HepG2 (cell line): ENCODE data around the gene POLR3E. TPM values are rescaled to one million over a fixed set of nuclear protein-coding genes. Genes with fewer than 3 reads are reported as not detected.

Experiments used
- ATF1 ChIP-seq: IDR thresholded peaks from 2 replicates; pipeline ENCODE4 v1.6.1; 2016; ENCODE audit warnings: mild to moderate bottlenecking, control low read depth
- CENPT ChIP-seq: sonication (generic); formaldehyde crosslinking; IDR thresholded peaks from 2 replicates; pipeline ENCODE4 v1.8.0; 2022; ENCODE audit warnings: low read depth, mild to moderate bottlenecking, moderate library complexity, missing genetic modification reagents
- HNF4G ChIP-seq, 2 experiments: sonication (generic) in 1 of 2; formaldehyde crosslinking in 1 of 2; IDR thresholded peaks; 2 replicates each; pipeline versions ENCODE4 v1.4.0 to v1.6.1; 2011 to 2020; ENCODE audit warnings: borderline replicate concordance in 2 of 2, low read depth in 2 of 2, mild to moderate bottlenecking in 2 of 2, low read length in 1 of 2, missing genetic modification reagents in 1 of 2, moderate library complexity in 1 of 2
- HNRNPL ChIP-seq: fragments of 200-400 bp; formaldehyde crosslinking; IDR thresholded peaks from 2 replicates; pipeline ENCODE4 v1.6.1; 2017; ENCODE audit warnings: mild to moderate bottlenecking, low read depth, low read length
- KDM6A ChIP-seq: IDR thresholded peaks from 2 replicates; pipeline ENCODE4 v1.6.1; 2016; ENCODE audit warnings: low read depth
- MAF1 ChIP-seq: sonication (generic); formaldehyde crosslinking; IDR thresholded peaks from 2 replicates; pipeline ENCODE4 v1.5.0; 2020; ENCODE audit warnings: missing genetic modification reagents, borderline replicate concordance
- MBD4 ChIP-seq: IDR thresholded peaks from 2 replicates; pipeline ENCODE4 v1.6.1; 2012; ENCODE audit warnings: low read length, inconsistent platforms, borderline replicate concordance
- NCOA1 ChIP-seq: sonication (generic); formaldehyde crosslinking; IDR thresholded peaks from 2 replicates; pipeline ENCODE4 v1.9.0; 2021; ENCODE audit warnings: missing genetic modification reagents
- NRL ChIP-seq: sonication (generic); formaldehyde crosslinking; IDR thresholded peaks from 2 replicates; pipeline ENCODE4 v1.5.0; 2020; ENCODE audit warnings: missing genetic modification reagents, mild to moderate bottlenecking, moderate library complexity, borderline replicate concordance
- PCBP1 ChIP-seq: fragments of 200-400 bp; formaldehyde crosslinking; IDR thresholded peaks from 2 replicates; pipeline ENCODE4 v1.6.1; 2017; ENCODE audit warnings: mild to moderate bottlenecking, low read depth, low read length, borderline replicate concordance
- POLR2G ChIP-seq: fragments of 200-400 bp; formaldehyde crosslinking; IDR thresholded peaks from 2 replicates; pipeline ENCODE4 v1.6.1; 2018; ENCODE audit warnings: mild to moderate bottlenecking, low read depth, low read length, moderate library complexity
- RXRB ChIP-seq: IDR thresholded peaks from 2 replicates; pipeline ENCODE4 v1.6.1; 2016; ENCODE audit warnings: borderline replicate concordance, missing genetic modification reagents, missing compliant biosample characterization
- SRSF9 ChIP-seq: fragments of 200-400 bp; formaldehyde crosslinking; IDR thresholded peaks from 2 replicates; pipeline ENCODE4 v1.6.1; 2018; ENCODE audit warnings: borderline replicate concordance, mild to moderate bottlenecking, low read depth, low read length; ENCODE audit not compliant: insufficient read depth, poor library complexity, severe bottlenecking
- SSRP1 ChIP-seq: IDR thresholded peaks from 2 replicates; pipeline ENCODE4 v1.6.1; 2016; ENCODE audit warnings: control low read depth
- TMF1 ChIP-seq: sonication (generic); formaldehyde crosslinking; IDR thresholded peaks from 2 replicates; pipeline ENCODE4 v1.8.1; 2022; ENCODE audit warnings: low read depth, missing genetic modification reagents
- TOE1 ChIP-seq: sonication (generic); formaldehyde crosslinking; IDR thresholded peaks from 2 replicates; pipeline ENCODE4 v1.4.0; 2020; ENCODE audit warnings: mild to moderate bottlenecking, missing genetic modification reagents
- YEATS2 ChIP-seq: sonication (generic); formaldehyde crosslinking; IDR thresholded peaks from 2 replicates; pipeline ENCODE4 v1.4.0; 2020; ENCODE audit warnings: missing genetic modification reagents, borderline replicate concordance
- ZNF20 ChIP-seq: sonication (generic); formaldehyde crosslinking; IDR thresholded peaks from 2 replicates; pipeline ENCODE4 v1.4.0; 2020; ENCODE audit warnings: mild to moderate bottlenecking, moderate library complexity, missing genetic modification reagents
- ZNF34 ChIP-seq: sonication (generic); formaldehyde crosslinking; IDR thresholded peaks from 2 replicates; pipeline ENCODE4 v1.4.0; 2020; ENCODE audit warnings: mild to moderate bottlenecking, missing genetic modification reagents, borderline replicate concordance
- ZNF446 ChIP-seq: sonication (generic); formaldehyde crosslinking; IDR thresholded peaks from 2 replicates; pipeline ENCODE4 v1.5.0; 2020; ENCODE audit warnings: mild to moderate bottlenecking, missing genetic modification reagents
- ZNF496 ChIP-seq: sonication (generic); formaldehyde crosslinking; IDR thresholded peaks from 2 replicates; pipeline ENCODE4 v1.8.1; 2023; ENCODE audit warnings: mild to moderate bottlenecking, moderate library complexity, missing genetic modification reagents; ENCODE audit not compliant: insufficient replicate concordance
- ZNF530 ChIP-seq: sonication (generic); formaldehyde crosslinking; IDR thresholded peaks from 2 replicates; pipeline ENCODE4 v1.5.0; 2020; ENCODE audit warnings: low read depth, mild to moderate bottlenecking, missing genetic modification reagents
- polyA plus RNA-seq, 8 experiments: library from polyadenylated mRNA; depleted of rRNA in 3 of 8; stranded (reverse) in 7 of 8; unstranded in 1 of 8; fragments of >200 nt; fragmentation: Illumina TruSeq in 4 of 8; extraction: Trizol in 4 of 8; gene quantifications; 2 replicates each; pipeline versions ENCODE4 v1.2.1 to v1.2.3, GENCODE V29; 2011 to 2016; ENCODE audit warnings: low read depth in 4 of 8, missing spikeins in 1 of 8, mixed read lengths in 1 of 8; ENCODE audit not compliant: insufficient read depth in 1 of 8
- total RNA-seq, 5 experiments: library from RNA; depleted of rRNA; stranded (reverse); fragments of >200 nt; fragmentation: Illumina TruSeq; extraction: Trizol; gene quantifications; 2 replicates each; pipeline ENCODE4 v1.2.3, GENCODE V29; 2016; ENCODE audit warnings: low read depth in 1 of 5
- TF ChIP-seq, protein P1 (sequence below): sonication (generic); formaldehyde crosslinking; IDR thresholded peaks from 2 replicates; pipeline ENCODE4 v1.4.0; 2020; ENCODE audit warnings: missing genetic modification reagents, borderline replicate concordance
- TF ChIP-seq, protein P2 (sequence below): sonication (generic); formaldehyde crosslinking; IDR thresholded peaks from 2 replicates; pipeline ENCODE4 v1.4.0; 2020; ENCODE audit warnings: mild to moderate bottlenecking, low read depth, missing genetic modification reagents
- TF ChIP-seq, protein P3 (sequence below): IDR thresholded peaks from 2 replicates; pipeline ENCODE4 v1.6.1; 2016; ENCODE audit warnings: missing genetic modification reagents, missing compliant biosample characterization
- TF ChIP-seq, protein P4 (sequence below): sonication (generic); formaldehyde crosslinking; IDR thresholded peaks from 2 replicates; pipeline ENCODE4 v1.5.0; 2020; ENCODE audit warnings: missing genetic modification reagents

Gene POLR3E
- total and polyA plus RNA-seq, 2 of the 13 experiments (the other 11 are each of a cell fraction or from before 2014, with no cell fraction given) = 135 to 262 TPM

- TF ChIP-seq TMF1 (CRISPR knock-in tag) = no peak
- no peak for TF ChIP-seq YEATS2 (CRISPR knock-in tag)
- no peak for TF ChIP-seq POLR2G
- 0 out of 2 replicates have a peak, but pooled peaks have one; percentile 2 for TF ChIP-seq ZNF34 (CRISPR knock-in tag)
- no peak for TF ChIP-seq NRL
- TF ChIP-seq KDM6A (CRISPR knock-in tag) = no peak; the same call in 1 of the 2 replicates
- no peak for TF ChIP-seq PCBP1
- no peak for TF ChIP-seq ZNF496 (CRISPR knock-in tag)
- TF ChIP-seq, protein P1, sequence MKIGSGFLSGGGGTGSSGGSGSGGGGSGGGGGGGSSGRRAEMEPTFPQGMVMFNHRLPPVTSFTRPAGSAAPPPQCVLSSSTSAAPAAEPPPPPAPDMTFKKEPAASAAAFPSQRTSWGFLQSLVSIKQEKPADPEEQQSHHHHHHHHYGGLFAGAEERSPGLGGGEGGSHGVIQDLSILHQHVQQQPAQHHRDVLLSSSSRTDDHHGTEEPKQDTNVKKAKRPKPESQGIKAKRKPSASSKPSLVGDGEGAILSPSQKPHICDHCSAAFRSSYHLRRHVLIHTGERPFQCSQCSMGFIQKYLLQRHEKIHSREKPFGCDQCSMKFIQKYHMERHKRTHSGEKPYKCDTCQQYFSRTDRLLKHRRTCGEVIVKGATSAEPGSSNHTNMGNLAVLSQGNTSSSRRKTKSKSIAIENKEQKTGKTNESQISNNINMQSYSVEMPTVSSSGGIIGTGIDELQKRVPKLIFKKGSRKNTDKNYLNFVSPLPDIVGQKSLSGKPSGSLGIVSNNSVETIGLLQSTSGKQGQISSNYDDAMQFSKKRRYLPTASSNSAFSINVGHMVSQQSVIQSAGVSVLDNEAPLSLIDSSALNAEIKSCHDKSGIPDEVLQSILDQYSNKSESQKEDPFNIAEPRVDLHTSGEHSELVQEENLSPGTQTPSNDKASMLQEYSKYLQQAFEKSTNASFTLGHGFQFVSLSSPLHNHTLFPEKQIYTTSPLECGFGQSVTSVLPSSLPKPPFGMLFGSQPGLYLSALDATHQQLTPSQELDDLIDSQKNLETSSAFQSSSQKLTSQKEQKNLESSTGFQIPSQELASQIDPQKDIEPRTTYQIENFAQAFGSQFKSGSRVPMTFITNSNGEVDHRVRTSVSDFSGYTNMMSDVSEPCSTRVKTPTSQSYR (CRISPR knock-in tag) = no peak
- TF ChIP-seq SSRP1 (CRISPR knock-in tag) = no peak
- no peak for TF ChIP-seq ZNF20 (CRISPR knock-in tag)
- TF ChIP-seq RXRB (CRISPR knock-in tag) = peak; percentile 40; the same call in 1 of the 2 replicates
- TF ChIP-seq, protein P2, sequence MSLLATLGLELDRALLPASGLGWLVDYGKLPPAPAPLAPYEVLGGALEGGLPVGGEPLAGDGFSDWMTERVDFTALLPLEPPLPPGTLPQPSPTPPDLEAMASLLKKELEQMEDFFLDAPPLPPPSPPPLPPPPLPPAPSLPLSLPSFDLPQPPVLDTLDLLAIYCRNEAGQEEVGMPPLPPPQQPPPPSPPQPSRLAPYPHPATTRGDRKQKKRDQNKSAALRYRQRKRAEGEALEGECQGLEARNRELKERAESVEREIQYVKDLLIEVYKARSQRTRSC (CRISPR knock-in tag) = no peak
- peak; percentile 68; the same call in 1 of the 2 replicates for TF ChIP-seq HNF4G (IDR thresholded peaks at IDR 0.05; ENCODE audit: borderline replicate concordance, low read depth, low read length)
- no peak; the same call in 1 of the 2 replicates for TF ChIP-seq HNF4G (CRISPR knock-in tag; IDR thresholded peaks at IDR 0.05; ENCODE audit: borderline replicate concordance, low read depth)
- no peak for TF ChIP-seq ZNF530
- TF ChIP-seq SRSF9 = no peak
- TF ChIP-seq TOE1 = no peak
- TF ChIP-seq HNRNPL = no peak
- TF ChIP-seq NCOA1 (CRISPR knock-in tag) = no peak
- TF ChIP-seq MAF1 (CRISPR knock-in tag) = no peak
- no peak for TF ChIP-seq MBD4
- TF ChIP-seq, protein P3, sequence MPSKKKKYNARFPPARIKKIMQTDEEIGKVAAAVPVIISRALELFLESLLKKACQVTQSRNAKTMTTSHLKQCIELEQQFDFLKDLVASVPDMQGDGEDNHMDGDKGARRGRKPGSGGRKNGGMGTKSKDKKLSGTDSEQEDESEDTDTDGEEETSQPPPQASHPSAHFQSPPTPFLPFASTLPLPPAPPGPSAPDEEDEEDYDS (CRISPR knock-in tag) = peak; percentile 34; the same call in 1 of the 2 replicates
- no peak for TF ChIP-seq ZNF446 (CRISPR knock-in tag)
- TF ChIP-seq, protein P4, sequence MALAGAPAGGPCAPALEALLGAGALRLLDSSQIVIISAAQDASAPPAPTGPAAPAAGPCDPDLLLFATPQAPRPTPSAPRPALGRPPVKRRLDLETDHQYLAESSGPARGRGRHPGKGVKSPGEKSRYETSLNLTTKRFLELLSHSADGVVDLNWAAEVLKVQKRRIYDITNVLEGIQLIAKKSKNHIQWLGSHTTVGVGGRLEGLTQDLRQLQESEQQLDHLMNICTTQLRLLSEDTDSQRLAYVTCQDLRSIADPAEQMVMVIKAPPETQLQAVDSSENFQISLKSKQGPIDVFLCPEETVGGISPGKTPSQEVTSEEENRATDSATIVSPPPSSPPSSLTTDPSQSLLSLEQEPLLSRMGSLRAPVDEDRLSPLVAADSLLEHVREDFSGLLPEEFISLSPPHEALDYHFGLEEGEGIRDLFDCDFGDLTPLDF = no peak
- TF ChIP-seq CENPT (CRISPR knock-in tag) = no peak
- peak; percentile 83 for TF ChIP-seq ATF1 (CRISPR knock-in tag)
These were observed 72.1 kb downstream of the POLR3E start (continued) for GRCh38 chr16:22369221-22369811.
